Measurements from ENCODE around the gene CARD6.
"Not testable (repeated sequence)": the region's sequence is repeated elsewhere in the genome, so short reads cannot be mapped to it uniquely, and the experiment has no call there.

The CARD6 gene

GRCh38 chr5:40841068-40841805 lies at the start of gene CARD6:
TSS of gene CARD6 (plus strand) at chr5:40841367. CDS start at chr5:40841383, 16 bp downstream.
- no peak for DNase-seq

GRCh38 chr5:40791715-40792139 lies 49.4 kb upstream of the CARD6 start:
- no peak for DNase-seq

- not testable (repeated sequence) for DNase-seq
Measured at GRCh38 chr5:40792691-40793090, 48.5 kb upstream of the CARD6 start.

GRCh38 chr5:40794340-40794739 lies 46.8 kb upstream of the CARD6 start:
- DNase-seq = not testable (repeated sequence)

- DNase-seq = not testable (repeated sequence)
Measured at GRCh38 chr5:40794877-40795276, 46.3 kb upstream of the CARD6 start.

- DNase-seq = no peak
Measured at GRCh38 chr5:40796487-40796889, 44.7 kb upstream of the CARD6 start.

- peak; percentile 65 for DNase-seq
Measured at GRCh38 chr5:40797273-40798011, 43.7 kb upstream of the CARD6 start.

- DNase-seq = peak; percentile 83
Measured at GRCh38 chr5:40798012-40798800, 43.0 kb upstream of the CARD6 start, which contains the start of gene PRKAA1. TSS of gene PRKAA1 (minus strand) at chr5:40798374. CDS start at chr5:40798189, 185 bp downstream.

GRCh38 chr5:40798801-40799210 lies 42.4 kb upstream of the CARD6 start:
- DNase-seq = no peak

- DNase-seq = no peak
Measured at GRCh38 chr5:40799258-40799657, 41.9 kb upstream of the CARD6 start.

GRCh38 chr5:40801771-40802562 lies 39.2 kb upstream of the CARD6 start:
- DNase-seq = no peak

- no peak for DNase-seq
Measured at GRCh38 chr5:40812125-40812524, 29.0 kb upstream of the CARD6 start.

- no peak for DNase-seq
Measured at GRCh38 chr5:40813698-40814281, 27.4 kb upstream of the CARD6 start.

- no peak for DNase-seq
Measured at GRCh38 chr5:40823459-40823858, 17.7 kb upstream of the CARD6 start.

- DNase-seq = not testable (repeated sequence)
Measured at GRCh38 chr5:40825461-40826043, 15.6 kb upstream of the CARD6 start.

GRCh38 chr5:40826489-40827187 lies 14.5 kb upstream of the CARD6 start:
- no peak for DNase-seq

GRCh38 chr5:40827188-40827977 lies 13.8 kb upstream of the CARD6 start:
- DNase-seq = no peak

GRCh38 chr5:40828021-40828631 lies 13.0 kb upstream of the CARD6 start:
- DNase-seq = no peak

All from stimulated activated CD4-positive, alpha-beta T cell treated with anti-CD3 and anti-CD28 coated beads, Interleukin-12 subunit alpha, Interleukin-12 subunit beta, amount 100 ng/mL, for 4 hours (primary cell).